ENCODE results near the gene SCN2B.

The SCN2B gene

DNA sequence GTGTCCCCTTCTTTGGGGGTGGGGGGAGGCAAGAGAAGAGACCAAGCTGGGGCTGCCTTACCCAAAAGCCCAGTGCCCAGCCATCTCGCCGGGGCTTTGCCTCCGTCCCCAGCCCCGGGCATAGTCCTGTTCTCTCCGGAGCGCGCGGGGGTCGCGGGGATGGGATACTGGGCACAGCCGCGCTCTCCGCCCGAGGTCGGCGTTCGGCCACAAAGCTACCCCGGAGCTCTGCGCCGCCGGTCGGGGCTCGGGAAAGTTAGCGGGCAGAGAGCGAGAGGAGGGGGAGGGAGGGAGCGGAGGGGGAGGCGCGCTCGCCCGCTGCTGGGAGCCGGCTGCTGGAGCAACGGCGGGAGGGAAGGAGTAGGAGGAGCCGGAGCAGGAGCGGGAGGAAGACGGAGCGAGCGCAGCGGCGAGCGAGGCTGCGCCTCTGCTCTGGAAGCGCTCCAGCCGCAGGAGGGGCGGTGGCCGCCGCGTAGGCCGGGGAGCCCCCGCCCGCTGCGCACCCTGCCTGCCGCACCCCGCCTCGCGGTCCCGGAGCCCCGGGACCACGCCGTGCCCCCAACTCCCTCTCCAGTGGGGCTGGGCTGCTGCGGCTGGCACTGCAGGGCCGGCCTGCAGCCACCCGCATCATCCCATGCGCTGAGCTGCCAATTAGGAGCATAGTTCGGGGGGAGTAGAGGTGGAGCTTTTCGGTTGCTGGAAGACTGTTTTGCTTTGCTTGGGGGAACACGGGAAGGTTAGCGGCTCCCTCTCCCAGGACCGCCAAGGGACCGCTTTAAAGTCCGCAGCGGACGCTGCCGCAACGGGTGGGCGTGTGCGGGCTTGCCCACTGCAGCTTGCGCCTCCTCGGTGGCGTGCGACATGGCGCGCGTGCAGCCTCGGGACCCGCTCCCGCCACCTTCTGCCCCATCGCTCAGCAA lies 23.6 kb downstream of the SCN2B start, which contains the start of gene SCN4B:
Gene SCN4B (minus strand): TSS at position 272 of the 920 bp plus-strand sequence. CDS start 150 bp downstream, at position 122.
- no peak for DNase-seq (ENCODE audit: low read depth)

DNA sequence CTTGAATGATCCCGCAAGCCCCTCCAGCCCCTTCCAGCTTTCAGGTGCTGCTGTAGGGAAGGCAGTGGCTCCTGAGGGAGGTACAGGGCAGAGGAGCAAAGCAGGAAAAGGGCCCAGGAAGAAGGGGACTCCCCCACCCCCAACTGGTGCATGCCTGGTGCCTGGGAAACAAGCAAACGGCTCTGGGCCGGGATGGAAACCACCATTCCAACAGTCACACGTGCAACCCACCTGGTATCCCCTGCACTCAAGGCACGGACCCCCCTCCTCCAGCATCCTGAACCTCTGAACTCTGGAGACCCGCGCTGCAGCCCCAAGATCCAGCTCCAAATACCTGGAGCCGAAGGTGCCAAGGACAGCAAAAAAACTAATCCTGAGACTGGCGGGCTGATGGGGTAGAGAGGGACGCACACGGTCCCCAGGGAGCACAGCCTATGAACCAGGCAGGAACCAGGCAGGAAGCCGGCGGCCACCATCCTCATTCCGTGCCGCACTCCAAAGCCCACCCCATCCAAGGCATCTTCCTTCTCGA lies 24.4 kb downstream of the SCN2B start:
- no peak for DNase-seq (ENCODE audit: low read depth)

DNA sequence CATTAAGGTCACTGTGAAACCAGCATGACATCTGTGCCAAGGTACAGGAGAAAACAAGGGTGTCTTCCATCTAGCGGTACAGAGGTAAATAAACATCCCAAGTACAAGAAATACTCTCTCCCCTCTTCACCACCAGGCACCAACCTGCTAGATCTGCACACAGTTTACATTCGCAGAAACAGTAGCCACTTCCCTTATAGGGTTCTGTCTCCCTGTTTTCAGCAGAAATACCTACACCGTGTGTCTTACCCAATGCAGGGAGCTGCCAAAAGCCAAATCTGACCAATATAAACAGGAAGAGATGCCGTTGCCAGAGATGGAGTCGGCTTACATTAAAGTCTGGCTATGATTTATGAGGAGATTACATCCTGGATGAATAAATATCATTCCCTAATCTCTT lies 25.0 kb downstream of the SCN2B start:
- no peak for DNase-seq (ENCODE audit: low read depth)

DNA sequence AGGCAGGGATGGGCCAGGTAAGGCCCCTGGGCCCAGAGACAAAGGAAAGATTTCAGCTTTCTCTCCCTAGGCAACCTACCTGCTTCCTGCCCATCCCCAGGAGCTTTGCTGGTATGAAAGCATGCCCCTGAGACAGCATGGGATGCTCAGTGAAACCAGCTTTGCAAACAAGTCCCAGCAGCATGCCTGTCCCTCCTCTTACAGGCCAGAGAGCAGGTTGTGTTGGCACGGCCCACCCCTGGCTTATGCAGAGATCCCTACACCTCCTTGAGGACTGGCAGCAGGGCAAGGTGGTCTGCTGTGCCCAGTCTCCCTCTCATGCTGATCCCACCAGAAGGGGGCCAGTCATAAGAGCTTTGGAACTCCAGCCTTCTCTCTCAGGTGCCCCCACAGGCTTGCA lies 26.9 kb downstream of the SCN2B start:
- no peak for DNase-seq (ENCODE audit: low read depth)

DNA sequence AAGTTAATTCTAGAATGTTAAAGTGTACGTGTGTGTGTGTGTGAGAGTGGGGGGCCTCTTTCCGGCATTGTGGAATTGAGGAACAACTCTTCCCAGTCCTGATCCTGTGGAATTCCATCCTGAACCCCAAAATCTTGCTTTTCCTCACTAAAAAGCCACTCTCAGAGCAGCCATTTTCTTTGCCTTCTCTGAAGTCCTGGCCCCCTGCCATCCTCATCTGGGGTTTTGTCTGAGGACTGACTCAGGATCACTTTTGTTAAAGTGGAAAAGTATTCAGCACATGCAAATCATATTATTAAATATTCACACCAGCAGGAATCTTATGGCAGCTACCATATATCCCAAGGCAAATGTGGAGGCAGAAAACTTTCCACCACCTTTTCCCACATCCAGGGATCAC lies 27.6 kb downstream of the SCN2B start:
- DNase-seq (ENCODE audit: low read depth): no peak

DNA sequence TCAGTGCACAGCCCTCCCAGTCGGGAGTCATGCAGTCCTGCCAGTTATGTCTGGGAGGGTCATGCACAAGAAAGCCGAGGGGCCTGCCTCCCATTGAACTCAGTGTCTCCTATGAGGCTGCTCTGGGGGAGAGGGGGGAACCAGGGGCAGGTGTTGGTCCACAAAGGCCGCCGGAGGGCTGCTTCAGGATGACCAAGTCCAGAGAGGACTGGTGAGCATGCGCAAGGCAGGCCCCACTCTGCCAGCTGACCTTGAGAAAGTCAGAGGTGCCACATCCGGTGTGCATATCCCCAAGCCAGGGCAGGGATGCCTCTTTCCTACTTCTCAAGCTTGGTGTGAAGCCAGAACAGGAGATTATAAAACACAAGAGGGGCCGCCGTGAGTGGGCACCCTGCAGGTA lies 28.2 kb downstream of the SCN2B start:
- DNase-seq (ENCODE audit: low read depth): no peak

DNA sequence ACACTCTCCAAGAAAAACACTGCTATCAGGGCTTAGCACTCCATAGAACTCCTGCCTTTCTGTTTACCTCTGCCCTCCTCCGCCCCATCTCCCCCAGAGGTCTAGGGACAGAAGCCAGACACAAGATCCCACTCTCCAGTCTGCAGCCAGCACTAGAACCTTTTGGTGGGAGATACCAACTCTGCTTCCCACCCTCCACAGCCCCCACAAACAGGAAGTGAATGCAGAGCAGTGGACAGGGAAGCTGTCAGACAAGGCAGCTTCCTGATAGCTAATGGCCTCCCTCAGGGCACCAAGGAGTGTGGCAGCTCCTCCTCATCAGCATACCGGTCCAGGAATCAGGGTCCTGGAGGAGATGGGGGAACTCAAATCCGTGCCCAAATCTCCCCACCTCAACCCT lies 28.9 kb downstream of the SCN2B start:
- DNase-seq (ENCODE audit: low read depth): no peak

DNA sequence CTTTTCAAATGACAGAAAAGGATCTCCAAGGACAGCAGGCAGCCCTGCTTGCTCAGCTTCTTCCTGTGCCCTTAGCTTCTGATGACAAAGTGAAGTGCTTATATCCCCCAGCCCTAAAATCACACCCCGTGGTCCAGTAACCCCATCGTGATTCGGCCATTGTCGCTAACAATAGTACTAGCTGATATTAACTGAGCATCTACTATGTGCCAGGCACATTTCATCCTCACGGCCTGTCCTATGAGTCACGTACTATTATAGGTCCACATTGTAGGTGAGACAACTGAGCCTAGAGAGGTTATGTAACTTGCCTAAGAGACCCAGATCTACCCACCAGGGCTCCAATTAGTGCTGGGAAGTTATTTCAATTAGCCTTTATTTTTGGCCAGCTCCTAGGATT lies 29.9 kb downstream of the SCN2B start:
- DNase-seq (ENCODE audit: low read depth): no peak

DNA sequence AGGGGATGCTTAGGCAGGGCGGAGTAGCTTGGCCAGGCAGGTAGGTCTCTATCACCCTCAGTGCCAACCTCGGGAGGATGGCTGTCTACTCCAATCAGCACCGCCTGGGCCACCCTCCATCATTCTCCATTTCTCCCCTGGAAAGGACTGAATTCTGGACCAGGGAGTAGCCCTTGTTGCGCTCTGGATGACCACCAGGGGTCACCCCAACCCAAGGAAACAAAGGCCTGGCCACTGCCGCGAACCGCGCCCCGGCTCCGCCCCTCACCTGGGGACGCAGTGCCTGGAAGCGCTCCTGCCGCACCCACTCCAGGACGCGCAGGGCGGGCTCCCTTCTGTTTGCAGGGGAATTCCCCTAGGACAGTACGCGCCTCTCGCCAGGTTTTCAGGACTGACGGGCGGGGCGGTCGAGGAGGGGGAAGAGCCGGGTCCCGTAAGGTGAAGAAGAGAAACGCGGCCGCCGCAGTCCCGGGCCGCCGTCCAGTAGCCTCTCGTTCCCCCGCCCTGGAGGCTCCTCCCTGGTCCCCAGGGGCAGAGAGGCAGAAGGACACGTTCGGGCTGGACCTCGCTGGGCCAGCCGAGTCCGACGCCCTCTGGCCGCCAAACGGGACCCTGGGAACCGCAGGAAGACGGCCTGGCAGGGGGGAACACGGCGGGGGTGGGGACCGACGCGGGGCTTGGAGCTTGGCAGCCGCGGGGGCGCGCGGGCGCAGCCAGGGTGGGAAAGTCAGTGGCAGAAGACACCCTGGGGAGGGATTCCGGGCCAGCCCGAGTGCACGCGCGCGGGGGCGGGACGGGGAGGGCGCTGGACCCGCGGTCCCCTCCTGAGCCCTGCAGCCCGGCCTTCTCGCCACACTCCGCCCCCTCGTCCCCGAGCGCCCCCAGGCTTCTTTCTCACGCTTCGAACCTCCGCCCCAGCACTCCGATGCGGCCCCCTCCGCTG lies 30.9 kb downstream of the SCN2B start:
- peak; percentile 77 for DNase-seq (ENCODE audit: low read depth)

DNA sequence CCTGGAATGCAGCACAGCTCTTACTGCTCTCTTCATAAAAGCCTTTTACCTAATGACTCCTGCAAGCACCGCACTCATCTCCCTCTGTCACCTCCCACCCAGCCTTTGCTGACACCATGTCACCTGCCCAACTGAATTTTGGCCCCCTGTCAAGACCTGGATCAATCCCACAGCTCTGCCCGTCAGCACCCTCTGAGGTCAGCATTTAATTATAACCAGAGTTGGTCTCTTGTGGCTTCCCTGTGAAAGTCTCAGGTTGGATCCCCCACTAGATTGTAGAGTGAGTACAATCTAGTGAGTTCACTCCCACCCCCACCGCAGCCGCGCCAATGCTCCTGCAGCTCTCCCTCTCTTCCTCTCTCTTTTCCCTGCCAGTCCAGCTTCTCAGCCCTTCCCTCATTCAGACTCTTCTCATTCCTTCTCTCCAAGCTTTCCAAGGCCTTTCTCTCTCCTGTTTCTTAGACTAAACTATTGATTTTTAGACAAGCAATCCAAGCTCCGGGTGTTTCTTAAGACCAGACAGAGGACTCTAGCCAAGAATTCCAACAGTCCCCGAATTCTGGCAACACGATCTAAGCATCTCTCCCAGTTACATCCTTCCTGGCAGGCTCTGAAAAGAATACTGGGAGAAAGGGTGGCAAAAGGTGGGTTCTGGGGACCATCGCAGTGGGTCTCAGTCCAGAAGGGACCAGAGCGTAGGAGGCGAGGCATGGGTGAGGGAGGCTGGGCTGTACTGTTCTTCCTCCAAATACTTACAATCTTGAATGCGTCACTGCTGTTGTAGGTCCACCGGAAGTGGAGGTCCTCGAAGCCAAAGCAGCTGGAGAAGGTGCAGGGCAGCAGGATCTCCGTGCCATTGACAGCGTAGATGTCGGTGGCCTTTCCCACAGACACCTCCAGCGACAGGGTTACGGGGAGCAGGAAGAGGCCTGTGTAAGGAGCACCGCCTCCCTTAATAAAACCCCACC lies 31.9 kb downstream of the SCN2B start:
- no peak for DNase-seq (ENCODE audit: low read depth)

DNA sequence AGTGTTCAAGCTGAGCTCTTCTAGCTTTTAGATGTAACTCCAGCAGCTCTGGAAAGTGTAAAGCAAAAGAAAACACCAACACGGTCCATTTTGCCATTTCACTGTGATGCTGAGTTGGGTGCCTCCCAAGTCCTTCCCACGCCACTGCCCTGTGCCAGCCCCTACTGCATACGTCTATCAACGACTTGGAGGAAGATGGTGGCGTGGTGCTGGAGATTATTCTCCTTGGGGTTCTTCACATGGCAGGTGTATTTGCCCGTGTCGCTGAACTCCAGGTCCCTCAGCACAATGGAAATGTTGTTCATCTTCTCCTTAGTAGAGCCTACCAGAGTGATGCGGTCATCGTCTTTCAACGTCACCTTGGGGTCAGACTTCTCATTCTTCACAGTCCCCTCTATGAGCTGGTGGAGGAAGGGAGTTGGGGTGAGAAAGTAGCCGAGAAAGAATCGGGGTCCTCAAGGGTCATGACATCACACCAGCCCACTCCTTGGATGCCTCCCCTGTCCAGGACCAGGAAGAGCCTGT lies 32.7 kb downstream of the SCN2B start:
- DNase-seq (ENCODE audit: low read depth): no peak

DNA sequence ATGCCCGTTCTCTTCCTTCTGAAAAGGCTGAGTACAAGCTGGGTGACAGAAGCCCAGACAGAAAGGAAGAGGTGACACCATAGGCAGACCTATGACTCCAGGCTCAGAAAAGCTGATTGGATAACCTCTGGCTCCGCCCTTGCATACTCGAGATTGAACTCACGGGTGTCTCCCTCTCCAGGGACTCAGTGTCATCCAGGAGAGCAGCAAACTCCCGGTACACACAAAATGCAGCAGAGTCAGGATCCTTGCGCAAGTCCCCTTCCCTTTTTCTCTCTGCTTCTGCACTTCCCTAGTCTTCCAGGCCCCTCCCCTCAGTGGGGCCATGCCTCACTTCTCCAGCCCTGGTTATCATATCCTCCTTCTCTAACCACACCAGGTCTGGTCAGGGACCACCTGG lies 33.6 kb downstream of the SCN2B start:
- no peak for DNase-seq (ENCODE audit: low read depth)

DNA sequence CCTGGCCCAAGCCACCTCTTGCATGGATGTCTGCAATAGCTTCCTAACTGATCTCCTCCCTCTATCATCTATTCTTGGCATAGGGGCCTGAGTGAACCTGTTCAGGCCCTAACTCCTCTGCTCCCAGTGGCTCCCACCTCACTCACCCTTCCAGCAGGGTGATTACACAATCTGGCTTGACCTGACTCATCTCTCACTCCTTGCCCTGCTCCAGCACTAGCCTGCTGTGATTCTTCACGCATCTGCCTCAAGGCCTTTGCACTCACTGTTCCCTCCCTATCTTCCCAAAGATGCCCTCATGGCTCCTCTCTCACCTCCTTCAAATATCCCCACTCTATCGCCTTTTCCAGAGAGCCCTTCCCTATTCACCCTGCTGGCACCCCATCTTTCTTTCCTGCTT lies 34.4 kb downstream of the SCN2B start:
- DNase-seq (ENCODE audit: low read depth): no peak

DNA sequence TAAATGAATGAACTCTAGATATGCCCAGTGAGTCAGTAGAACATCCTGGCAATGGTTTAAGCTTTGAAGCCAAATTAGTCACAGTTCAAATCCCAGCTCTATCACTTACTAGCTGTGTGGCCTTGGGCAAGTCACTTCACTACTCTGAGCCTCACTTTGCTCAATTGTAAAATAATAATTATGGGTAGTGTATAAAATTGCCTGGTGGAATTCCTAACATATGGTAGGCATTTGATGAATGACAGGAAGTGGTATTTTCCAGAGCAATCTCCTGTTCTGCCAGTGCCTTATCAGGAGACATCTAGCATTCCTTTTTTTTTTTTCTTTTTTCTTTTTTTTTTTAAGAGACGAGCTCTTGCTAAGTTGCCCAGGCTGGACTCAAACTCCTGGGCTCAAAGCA lies 36.9 kb downstream of the SCN2B start:
- no peak for DNase-seq (ENCODE audit: low read depth)

DNA sequence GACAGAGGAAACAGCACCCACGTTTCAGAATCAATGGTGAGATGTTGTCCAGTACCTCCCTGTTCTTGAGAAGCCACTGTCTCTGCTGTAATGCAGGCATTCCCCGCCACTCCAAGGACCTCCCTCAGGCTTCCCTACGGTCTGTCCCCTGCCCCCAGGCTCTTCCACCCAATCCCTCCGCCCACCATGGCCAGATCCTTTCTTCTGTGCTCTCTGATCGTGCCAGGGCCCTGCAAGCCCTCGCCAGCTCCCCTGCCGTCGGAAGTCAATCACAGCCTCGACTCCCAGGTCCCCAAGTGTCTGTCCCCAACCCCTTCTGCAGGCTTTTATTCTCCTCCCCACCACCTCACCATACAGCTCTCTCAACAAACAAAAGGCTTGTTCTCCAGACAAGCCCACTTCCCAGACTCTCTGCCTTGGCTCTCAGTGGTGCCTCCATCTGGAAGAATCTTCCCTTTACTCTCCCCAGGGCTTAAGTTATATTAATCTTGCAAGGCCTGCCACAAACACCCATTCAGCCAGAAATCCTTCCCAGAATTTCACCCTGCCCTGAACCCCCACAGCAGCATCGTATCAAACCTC lies 37.5 kb downstream of the SCN2B start:
- no peak for DNase-seq (ENCODE audit: low read depth)

DNA sequence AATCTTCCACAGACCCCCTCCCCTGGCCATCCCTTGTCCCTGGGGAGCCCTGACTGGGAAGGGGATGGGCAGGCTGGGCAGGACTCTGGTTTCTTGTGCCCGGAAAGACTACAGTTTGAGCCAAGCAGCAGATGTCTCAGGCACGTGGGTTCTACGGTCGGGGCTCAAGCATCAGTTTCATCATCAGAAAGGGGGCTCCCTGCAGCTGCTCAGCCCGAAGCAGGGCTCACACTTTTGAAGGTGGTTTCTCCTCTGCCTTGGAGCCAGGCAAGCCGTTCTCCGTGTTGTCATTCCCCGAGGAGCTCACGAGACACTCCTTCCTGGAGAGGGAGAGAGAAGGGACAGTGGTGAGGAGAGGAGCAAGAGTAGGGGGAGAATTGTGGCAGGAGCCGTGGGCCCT lies 39.6 kb downstream of the SCN2B start:
- no peak for DNase-seq (ENCODE audit: low read depth)

DNA sequence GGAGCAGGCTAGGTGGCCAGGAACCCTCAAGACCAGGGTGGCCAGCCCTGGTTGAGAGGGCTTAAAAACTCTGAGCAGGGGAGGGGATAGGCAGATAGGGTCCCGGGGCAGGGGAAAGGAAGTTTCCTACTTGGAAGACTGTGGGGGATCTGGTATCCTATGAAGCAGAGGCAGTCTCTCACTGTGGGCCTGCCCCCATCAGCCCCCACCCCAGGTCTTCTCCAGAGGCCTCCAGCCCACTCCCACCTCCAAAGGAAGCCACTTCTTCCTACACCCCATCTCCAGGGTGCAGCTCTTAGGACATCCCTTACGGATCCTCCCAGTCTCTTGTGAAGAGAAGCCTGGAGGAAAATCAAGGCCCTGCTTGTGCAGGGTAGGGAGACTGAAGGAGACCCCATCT lies 40.1 kb downstream of the SCN2B start:
- DNase-seq (ENCODE audit: low read depth): no peak

DNA sequence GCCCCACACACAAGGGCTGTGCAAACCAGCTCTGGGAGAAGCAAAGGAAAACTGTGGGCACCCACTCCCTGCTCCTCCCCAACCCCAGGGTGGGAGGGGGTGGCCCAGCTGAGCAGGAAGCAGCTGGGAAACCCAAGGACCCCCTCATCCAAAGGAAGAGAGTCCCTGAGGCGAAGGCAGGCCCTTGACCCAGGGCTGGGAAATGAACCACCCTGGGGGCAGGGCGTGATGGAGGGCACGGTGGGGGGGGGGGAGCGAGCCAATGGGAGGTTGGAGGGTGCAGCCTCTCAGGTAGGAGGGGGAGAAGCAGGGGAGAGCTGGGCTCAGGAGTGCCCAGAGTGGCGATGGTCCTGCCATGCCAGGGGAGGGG lies 40.7 kb downstream of the SCN2B start:
- no peak for DNase-seq (ENCODE audit: low read depth)

DNA sequence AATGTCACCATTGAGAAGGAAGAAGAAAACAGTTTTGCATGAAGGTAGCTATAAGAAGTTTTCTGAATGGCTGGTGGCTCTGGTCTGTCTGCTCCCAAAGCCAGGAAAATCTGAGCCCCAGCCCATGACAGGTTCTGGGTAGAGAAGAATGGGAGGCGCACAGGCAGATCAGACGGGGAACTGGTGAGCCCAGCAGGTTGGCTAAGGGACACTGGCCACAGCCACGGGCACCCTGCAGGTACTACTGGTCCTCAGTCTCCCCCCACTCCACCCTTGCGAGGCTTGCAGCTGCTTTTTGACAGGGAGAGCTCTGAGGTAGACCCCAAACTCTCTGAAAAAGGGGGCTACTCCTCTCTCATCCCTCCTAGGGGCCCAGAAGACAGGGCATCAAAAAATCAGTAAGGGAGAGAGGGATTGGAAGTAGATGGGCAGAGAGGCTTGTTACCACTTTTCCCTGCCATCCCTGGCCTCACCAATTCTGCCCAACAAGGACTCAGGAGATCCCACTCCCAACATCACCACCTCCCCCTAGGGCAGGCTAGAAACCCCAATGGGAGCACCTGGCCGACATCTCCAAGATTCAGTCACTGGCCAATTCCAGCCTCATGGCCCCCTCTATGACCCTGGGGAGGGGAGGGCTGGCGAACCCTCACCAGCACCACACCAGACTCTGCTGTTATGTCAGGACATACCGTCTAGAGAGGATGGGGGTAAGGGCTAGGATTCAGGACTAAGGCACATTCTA lies 41.2 kb downstream of the SCN2B start:
- no peak for DNase-seq (ENCODE audit: low read depth)

DNA sequence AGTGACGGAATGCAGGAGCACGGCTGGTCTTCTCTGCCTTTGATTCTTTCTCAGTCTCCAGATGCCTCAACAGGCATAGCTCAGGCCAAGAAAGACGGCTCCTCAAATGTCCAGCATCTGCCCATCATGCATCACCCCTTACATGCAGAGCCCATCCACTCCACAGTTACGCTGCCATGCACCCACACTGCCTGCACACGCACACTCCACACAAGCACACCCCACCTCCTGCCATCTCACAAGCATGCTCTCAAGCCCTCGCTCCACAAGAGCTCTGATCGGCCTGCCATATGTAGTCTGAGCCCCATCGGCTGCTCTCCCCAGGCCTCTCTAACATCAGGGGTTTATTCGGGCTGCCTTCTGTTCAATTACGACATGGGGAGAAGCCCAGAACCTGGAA lies 42.6 kb downstream of the SCN2B start:
- DNase-seq (ENCODE audit: low read depth): no peak

Measured in activated gamma-delta T cell treated with anti-CD3 and anti-CD28 coated beads, Interleukin-2, amount 50 U/mL, for 16 hours (primary cell).